NCI-H345 (cell line): ENCODE measurements around the gene NAA50.
A peak's percentile ranks its signal among the peaks of the same experiment; 100 is the strongest.

Experiments used
- DNase-seq: peaks from one replicate; lab custom pipeline; 2025; lab: John Stamatoyannopoulos, UW

Gene NAA50

GRCh38 chr3:113741620-113742019 lies 4.4 kb downstream of the NAA50 start:
- no peak for DNase-seq

GRCh38 chr3:113741086-113741485 lies 5.0 kb downstream of the NAA50 start:
- no peak for DNase-seq

DNA sequence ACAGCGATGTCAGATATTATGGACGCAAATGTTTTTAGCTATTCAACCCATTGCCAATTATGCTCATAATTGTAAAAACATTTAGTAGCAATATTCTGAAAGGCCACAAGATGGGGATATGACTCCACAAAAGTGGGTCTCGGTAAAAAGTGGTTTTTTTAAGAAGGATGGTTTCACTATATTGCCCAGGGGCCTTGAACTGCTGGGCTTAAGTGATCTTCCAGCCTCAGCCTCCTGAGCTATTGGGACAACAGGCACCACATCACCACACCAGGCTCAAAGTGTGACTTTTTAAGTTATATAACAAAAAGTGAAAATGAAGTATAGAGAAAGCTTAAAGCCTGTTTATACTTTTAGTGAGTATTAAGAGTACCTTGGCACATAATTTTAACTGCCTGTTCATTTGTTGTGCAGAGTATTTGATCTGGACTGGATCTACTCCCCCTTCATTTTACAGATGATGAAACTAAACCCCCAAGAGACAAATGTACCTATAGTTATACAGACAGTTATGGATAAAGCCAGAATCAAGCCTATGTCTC lies 9.4 kb downstream of the NAA50 start:
- peak; percentile 2 for DNase-seq

- DNase-seq = no peak
These were observed 14.4 kb downstream of the NAA50 start for GRCh38 chr3:113731694-113732093.

DNA sequence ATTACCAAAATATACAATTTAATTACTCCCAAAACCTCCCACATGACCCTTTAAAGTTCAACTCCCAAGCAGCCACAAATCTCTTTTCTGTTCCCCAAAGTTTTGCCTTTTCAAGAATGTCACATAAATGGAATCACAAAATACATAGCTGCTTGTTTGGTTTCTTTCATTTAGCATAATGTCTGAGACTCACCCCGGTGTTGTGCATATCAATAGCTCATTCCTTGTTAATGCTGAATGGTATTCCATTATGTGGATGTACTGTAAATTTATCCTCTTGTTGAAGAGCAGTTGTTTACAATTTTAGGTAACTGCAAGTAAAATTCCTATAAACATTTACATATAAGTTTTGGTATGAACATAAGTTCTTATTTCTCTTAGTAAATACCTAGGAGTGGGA lies 15.5 kb downstream of the NAA50 start:
- no peak for DNase-seq

DNA sequence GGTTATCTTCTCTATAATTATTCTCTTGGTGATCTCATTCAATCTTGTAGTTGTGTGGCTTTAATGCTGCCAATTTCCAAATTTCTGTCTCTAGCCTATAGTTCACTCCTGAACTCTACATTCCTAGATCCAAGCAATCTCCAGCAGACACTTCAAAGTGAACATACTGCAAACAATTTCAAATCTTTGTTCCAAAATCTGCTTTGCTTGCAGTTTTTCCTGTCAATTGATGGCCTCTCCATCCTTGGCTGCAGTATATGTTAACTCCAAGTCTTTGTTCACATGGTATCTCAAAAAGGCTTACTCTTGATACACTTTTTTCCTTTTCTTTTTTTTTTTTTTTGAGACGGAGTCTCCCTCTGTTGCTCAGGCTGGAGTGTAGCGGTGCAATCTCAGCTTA lies 17.4 kb downstream of the NAA50 start:
- no peak for DNase-seq

GRCh38 chr3:113721636-113722035 lies 24.4 kb downstream of the NAA50 start:
- no peak for DNase-seq

- DNase-seq = no peak
These were observed 26.3 kb downstream of the NAA50 start for GRCh38 chr3:113719758-113720157.

DNA sequence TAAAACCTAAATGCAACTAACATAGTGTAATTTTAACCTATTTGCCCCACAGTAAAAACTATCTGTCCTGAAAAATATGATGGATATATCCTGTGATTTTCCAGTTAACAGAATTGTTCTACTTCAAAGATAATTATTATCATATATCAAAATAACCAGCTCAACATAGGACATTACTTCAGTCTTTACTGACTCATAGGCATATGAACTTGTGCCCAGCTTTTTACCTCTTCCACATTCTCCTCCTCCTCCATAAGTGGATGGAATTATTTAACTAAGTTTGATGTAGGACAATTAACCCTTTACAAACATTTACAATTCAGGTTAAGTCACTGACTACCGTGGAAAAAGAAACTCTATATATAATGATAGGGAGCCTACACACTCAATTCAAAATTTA lies 26.8 kb downstream of the NAA50 start:
- no peak for DNase-seq

- DNase-seq = no peak
These were observed 28.2 kb downstream of the NAA50 start for GRCh38 chr3:113717818-113718217.

- DNase-seq = no peak
These were observed 28.7 kb downstream of the NAA50 start for GRCh38 chr3:113717308-113717707.

- no peak for DNase-seq
These were observed 31.3 kb downstream of the NAA50 start for GRCh38 chr3:113714702-113715101.

DNA sequence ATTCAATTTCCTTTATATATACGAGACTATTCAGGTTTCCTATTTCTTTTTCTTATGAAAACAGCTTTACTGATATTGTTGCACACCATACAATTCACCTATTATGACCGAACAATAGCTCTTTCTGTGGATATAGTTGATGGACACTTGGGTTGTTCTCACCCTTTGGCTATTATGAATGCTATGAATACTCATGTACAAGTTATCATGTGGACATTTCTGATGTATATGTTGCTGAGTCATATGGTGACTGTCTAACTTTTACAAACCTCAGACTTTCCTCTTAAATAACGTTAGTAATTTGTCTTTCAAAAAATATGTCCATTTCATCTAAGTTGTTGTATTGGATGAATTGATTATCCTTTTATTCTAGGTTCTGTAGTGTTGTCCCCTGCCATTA lies 33.9 kb downstream of the NAA50 start:
- DNase-seq = no peak

DNA sequence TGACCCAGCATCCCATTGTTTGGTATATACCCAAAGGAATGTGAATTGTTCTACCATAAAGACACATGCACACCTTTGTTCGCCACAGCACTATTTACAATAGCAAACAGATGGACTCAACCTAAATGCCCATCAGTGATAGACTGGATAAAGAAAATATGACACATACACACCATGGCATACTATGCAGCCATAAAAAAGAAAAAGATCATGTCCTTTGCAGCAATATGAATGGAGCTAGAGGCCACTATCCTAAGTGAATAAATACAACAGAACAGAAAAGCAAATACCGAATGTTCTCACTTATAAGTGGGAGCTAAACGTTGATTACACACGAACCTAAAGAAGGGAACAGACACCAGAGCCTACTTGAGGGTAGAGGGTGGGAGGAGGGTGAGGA lies 38.2 kb downstream of the NAA50 start:
- DNase-seq = no peak

DNA sequence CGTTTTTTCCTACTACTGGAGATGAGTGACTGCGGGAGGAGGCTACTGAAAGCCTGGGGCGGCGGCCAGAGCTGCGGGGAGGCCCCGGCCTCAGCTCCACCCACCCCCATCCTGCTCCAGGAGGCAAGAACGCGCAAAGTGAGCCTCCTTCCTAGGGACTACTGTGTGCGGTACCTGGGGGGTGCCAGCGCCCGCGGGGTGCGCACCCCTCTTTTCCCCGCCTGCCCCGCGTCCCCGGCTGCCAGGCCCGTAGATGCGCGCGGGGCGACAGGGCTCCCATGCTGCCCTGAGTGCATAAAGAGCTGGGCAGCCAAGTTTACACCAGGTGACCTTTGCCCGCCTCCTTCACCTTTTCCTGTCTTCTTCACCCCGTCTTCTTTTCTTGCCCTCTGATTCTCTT lies 47.1 kb downstream of the NAA50 start:
- no peak for DNase-seq

DNA sequence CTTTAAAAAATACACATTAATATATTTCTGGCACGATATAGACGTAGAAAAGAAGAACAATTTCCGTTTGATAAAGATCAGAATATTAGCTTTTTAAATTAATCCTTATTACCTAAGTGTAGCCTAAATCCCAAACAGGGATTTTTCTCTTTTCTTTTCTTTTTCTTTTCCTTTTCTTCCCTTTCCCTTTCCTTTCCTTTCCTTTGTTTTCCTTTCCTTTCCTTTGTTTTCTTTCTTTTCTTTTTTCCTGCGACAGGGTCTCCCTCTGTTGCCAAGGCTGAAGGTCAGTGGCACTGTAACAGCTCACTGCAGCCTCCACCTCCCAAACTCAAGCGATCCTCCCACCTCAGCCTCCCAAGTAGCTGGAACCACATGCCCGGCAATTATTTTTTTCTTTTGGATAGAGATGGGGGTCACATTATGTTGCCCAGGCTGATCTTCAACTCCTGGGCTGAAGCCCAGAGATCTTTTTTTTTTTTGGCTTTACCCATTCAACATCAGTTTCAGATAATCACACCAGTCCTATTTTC lies 47.8 kb downstream of the NAA50 start:
- DNase-seq = no peak

- DNase-seq = peak; percentile 14
These were observed 48.5 kb downstream of the NAA50 start for GRCh38 chr3:113697500-113698090.

- DNase-seq = peak; percentile 98
These were observed 49.2 kb downstream of the NAA50 start for GRCh38 chr3:113696658-113697499.

DNA sequence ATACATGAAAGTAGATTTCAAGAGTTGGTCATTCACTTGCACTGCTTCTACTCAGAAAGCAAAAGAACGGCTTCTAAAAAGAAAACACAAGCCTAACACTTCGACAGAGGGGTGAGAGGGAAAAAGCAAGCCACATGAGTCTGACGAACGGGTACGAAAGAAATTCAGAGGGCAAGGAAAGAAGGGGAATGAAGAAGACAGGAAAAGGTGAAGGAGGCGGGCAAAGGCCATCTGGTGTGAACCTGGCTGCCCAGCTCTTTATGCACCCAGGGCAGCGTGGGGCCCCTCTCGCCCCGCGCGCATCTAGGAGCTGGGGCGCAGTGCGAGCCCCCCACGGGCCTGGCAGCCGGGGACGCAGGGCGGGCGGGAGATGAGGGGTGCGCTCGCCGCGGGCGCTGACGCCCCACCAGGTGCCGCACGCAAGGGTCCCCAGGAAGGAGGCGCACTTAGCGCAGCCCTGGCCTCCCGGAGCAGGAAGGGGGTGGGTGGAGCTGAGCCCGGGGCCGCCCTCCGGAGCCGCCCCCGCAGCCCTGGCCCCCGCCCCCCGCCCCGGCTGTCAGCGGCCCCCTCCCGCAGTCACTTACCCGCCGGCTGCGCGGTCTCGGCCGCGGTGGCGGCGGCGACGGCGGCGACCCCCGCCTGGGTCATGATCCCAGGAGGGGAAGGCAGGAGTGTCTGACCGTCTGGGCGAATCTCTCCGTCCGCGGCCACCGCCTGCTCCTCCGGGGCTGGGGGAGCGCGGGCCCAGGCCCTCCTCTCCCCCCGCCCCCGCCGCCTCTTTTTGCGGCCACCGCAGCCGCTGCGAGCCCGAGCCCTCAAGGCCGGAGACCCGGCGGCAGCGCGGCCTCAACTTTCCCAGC lies 50.0 kb downstream of the NAA50 start, which contains the start of gene USF3:
TSS of gene USF3 (minus strand) at position 857 of the 860 bp plus-strand sequence. CDS start 21,764 bp downstream, outside the sequence.
- peak; percentile 62 for DNase-seq

GRCh38 chr3:113695431-113695785 lies 50.6 kb downstream of the NAA50 start:
- no peak for DNase-seq

GRCh38 chr3:113690482-113690881 lies 55.6 kb downstream of the NAA50 start:
- no peak for DNase-seq
